GOT3 (cell line): ENCODE results near the gene PCED1A.
A peak's percentile ranks its signal among the peaks of the same experiment; 100 is the strongest.
"Not testable (repeated sequence)": the region's sequence is repeated elsewhere in the genome, so short reads cannot be mapped to it uniquely, and the experiment has no call there.

Source experiments
- DNase-seq: peaks from one replicate; lab custom pipeline; 2025; ENCODE audit warnings: mixed read lengths; lab: John Stamatoyannopoulos, UW

The PCED1A gene

DNA sequence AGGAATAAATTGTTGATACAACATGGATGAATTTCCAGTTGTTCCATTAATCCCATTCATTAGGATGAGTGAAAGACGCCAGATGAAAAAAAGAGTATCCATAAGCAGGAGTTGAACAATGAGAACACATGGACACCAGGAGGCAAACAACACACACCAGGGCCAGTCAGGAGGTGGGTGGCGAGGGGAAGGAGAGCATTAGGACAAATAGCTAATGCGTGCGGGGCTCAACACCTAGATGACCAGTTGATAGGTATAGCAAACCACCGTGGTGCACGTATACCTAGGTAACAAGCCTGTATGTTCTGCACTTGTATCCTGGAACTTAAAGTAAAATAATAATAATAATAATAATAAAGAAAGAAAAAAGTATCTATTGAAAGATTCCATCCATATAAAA, 11.1 kb downstream of the PCED1A start:
- DNase-seq = no peak

DNA sequence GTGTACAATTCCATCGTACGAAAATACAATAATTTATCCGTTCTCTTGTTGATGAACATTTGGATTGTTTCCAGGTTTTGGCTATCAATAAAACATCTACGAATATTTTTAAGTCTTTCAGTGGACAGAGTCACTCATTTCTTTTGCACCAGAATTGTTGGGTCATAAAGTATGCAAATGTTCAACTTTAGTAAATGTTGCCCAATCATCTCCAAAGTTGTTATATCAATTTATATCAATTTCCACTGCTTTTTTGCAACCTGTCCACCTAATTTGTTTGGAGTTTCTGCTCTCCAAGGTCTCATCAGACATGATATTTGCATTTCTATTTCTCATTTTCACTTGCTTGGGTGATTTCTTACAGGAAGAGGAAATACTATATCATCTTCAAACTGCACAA, 13.8 kb downstream of the PCED1A start:
- DNase-seq = no peak

DNA sequence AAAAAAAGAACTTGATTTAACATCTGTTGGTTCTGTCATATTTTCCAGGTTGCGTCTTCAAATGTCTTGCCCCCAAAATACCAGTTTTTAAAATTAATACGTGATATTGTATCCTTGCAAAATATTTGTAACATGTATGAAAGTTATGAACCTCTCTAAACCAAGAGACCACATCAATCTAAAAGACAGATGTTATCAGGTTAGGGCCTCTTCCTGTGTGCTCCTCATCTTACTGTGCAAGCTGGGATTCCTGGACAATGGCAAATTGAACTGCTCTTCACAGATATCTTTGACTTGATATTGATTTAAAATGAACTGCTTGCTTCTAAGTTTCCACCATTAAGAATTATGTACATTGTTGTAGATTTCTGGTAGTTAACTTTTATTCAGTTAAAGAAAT, 14.7 kb downstream of the PCED1A start:
- DNase-seq = no peak

DNA sequence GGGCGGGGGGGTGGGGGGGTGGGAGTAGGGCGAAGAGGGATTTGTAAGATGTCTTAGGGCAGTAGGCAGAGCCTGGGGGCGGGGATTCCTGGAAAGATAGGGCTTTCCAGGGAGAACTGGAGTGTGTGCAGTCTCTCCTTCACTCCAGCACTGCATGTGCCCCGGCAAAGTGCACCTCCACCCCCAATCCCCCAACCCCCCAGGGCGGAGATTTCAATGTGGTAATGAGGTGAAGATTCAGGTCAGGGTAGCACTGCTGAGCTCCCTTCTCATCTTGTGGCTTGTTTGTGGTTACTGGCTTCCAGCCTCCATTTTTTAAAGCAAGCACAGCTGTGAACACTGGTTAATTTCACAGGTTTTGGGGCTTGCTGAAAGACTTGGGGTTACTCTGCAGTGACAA, 18.4 kb downstream of the PCED1A start:
- DNase-seq = no peak

DNA sequence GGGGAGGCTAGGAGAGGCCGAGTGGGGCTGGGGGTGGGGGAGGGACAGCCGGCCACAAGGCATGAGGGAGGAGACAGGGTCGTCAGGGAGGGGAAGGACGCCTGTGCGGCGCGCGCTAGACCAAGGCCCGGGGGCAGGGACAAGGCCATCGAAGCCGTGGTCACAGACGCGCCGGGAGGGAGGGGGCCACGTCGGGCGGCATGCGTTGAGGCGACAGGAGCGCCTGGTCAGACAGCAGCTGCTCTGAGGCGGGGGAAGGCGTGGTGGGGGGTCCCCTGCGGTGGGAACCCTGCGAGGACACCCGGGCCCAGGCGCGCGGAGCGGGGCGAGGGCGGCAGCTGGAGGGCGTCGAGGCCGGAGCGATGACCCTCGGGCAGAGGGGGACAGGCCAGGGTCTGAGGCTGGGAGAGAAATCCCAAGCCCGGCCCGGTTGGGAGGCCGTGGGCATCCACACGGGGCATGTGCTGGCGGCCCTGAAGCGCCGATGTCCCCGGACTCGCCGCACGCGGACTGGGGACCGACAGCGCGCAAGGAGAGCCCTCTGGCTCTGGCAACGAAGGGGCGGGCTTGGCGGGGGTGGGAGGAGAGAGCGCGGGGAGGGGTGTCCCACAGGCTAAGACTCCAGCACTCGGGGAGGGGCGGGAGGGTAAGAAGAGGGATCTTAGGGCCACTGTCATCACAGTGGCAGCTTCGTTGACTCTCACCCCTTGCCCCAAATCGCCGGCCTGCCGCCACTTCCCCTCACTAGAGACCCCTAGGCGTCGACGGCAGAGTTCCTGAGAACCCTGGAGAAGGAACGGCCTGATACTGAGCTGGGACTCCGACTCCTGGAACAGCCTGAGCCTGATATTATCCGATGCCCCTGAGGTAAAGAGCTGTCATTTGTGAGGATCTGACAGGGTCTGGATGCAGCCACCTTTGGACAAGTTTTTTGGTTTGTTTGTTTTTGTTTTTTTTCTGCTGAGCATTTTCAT, 19.3 kb downstream of the PCED1A start:
- no peak for DNase-seq

DNA sequence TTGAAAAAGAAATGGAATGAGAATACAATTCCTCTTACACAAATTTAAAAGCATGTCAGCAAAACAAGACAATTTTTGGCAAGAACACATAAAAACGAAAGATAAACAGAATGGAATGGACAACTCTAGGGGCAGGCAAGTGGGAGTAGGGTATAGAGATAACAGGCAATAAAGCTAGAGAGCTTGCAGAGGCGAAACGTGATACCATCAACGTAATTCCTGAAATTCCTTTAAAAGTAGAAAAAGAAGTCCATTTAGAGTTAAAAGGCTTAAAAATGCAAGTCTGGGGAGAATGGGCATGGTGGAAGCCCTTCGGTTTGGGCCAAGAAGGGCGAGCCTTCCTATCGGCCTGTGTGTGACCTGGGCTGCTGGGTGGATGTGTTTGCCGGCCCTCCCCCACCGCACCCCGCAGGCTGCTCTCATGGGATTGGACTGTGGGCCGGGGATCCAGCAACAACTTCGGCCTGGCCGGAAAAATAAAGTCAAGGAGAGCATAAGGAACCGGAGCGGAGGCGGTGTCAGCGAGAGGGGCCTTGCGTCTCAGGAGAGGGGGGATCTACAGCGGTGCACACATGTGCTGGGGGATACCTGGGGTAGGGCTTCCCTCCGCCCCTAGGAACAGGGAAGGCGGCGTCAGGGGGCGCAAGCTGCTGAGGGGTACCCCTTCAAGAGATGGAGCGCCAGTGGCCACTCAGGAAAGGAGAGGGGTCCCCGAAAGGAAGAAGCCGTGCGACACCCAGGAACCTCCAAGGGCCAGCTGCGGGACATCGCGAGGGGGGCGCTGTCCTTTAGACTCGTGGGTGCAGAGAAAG, 20.2 kb downstream of the PCED1A start:
- no peak for DNase-seq

DNA sequence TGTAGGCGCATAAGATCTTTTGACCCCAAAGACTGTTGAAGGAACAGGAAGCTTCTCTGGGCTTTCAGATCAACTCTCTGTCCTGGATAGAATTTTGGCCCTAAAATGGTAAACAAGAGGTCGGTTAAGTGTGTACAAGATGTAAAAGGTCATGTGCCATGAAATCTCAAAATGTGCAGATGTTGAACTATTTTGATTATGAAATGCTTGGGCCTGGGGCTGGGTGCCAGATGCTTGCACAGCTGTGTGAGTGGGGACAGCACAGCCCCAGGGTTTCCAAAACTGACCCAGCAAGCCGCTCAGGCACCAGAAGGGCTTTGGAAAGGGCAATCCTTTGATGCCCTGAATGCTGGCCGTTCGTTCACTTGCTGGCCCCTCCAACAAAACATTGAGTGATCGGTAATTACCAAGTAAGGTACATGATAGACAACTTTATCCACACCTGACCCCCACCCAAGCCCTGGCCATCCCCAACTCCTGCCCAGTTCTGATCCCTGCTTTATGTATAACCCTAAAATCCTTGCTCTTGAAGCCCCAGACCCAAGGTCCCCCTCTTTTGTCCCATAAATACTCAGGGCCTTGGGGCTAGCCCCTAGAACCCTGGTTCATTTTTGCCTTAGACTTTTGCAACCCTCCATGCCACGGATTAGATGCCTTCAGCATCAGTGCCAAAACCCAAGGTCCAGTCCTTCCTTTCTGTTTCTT, 22.4 kb downstream of the PCED1A start:
- no peak for DNase-seq

DNA sequence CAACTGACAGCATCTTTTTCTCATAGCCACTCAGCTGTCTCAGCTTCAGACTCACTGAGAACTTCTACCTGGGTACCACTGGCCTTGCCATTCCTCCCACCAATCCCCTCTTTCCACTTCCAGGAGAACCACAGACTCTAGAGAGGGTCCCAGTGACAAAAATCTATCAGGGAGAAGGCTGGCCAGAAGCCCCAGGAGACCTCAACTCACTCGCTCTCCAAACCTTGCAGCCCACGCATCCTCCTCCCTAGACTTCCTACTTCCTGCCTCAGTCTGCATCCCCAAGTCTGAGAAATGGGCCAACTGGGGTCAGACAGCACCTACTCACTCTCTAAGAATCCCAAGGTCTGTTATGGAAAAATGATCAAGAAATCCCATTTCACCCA, 23.1 kb downstream of the PCED1A start:
- no peak for DNase-seq

DNA sequence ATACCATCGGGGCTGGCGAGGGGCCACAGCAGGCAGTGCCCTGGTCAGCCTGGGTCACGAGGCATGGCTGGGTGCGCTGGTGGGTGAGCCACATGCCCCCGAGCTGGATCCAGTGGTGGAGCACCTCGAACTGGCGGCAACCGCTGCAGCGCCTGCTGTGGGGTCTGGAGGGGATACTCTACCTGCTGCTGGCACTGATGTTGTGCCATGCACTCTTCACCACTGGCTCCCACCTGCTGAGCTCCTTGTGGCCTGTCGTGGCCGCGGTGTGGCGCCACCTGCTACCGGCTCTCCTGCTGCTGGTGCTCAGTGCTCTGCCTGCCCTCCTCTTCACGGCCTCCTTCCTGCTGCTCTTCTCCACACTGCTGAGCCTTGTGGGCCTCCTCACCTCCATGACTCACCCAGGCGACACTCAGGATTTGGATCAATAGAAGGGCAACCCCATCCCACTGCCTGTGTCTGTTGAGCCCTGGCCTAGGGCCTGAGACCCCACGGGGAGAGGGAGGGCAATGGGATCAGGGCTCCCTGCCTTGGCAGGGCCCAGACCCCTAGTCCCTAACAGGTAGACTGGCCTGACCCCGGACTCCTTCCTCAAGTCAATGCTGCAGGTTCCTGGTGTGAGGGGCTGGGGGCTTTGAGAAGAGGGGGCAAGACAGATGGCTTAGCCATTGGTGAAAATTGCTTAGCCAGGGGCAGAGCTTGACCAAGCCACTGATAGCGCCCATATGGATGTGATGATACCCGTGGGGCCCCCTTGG, 23.7 kb downstream of the PCED1A start:
- no peak for DNase-seq

DNA sequence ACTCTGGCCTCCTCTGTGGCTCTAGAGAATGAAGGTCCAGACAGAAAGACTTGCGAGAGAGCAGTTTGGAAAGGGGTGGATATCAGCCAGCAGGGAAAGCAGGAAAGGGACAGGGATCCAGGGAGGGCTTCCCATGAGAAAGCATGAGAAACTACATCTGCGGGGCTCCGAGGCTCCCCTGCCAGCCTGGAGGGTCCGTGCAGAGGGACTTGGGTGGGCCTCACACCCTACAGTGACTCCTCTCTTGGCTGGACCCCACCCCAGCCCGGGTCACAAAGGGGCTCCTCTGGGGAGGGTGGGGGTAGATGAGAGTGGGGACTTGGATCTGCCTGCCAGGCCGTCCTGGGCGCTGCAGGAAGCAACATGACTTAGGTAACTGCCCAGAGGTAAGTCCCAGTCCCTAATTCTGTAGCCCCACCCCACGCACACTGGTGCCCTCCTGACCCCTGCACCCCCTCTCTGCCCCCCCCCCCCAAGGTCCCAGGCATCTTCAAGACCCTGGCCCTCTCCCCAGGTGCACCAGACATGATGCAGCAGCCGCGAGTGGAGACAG, 24.3 kb downstream of the PCED1A start, which contains the start of gene TMEM239:
Gene TMEM239, plus strand, starts transcription at position 335 of the 553 bp plus-strand sequence. Its CDS starts 191 bp downstream, at position 526.
- DNase-seq = no peak

DNA sequence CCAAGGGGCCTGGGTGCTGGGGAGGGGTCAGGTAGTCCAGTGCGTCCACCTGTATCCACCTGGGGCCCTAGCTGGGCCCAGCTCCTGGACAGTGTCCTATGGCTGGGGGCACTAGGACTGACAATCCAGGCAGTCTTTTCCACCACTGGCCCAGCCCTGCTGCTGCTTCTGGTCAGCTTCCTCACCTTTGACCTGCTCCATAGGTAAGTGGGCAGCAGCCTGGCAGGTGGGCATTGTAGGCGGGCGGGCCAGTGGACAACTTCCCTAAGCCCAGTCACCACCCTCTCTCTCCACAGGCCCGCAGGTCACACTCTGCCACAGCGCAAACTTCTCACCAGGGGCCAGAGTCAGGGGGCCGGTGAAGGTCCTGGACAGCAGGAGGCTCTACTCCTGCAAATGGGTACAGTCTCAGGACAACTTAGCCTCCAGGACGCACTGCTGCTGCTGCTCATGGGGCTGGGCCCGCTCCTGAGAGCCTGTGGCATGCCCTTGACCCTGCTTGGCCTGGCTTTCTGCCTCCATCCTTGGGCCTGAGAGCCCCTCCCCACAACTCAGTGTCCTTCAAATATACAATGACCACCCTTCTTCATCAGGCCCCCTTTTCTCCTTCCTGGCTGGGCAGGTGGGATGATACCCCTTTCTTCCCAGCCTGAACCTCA, 25.1 kb downstream of the PCED1A start:
- no peak for DNase-seq

DNA sequence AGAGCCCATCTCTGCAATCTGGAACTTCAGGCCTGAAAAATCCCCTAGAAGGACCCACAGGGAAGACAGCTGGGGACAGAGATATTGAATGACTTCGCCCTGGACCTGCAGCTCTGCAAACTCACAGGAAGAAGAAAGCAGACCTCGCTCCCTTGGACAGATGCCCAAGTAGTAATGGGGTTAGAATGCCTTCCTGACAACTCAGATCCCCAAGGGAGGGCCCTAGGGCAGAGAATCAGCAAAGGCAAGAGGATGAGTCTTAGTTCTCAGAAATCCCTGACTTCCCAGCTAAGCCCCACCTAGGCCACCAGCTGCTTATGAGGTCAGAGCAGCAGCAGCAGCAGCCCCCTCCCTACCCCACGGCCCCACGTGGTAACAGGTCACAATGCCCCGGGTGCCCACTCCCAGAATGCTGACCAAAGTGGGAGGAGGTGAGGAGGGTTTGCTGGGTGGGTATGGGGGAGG, 25.8 kb downstream of the PCED1A start, which contains the start of gene C20orf141:
Gene C20orf141, plus strand, starts transcription at position 401 of the 465 bp plus-strand sequence. CDS start 198 bp downstream, outside the sequence.
- peak; percentile 86 for DNase-seq

DNA sequence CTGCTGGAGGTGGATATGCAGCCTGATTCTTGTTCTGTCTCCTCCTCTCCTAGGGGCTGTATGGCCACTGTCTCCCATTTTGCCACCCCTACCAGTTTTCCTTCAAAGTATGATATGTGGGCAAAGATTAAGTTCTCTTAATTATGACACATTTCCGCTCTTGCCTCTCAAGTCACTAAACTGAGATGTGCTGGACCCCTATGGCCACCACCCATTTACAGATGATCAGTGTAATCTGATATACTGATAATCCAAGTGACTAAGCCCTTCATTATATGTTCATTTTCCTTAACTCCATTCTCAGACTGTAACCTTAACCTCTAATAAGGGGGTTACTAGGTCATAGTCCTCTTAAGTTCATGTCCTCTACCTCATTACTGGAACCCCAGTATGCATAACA, 26.4 kb downstream of the PCED1A start:
- DNase-seq = no peak

DNA sequence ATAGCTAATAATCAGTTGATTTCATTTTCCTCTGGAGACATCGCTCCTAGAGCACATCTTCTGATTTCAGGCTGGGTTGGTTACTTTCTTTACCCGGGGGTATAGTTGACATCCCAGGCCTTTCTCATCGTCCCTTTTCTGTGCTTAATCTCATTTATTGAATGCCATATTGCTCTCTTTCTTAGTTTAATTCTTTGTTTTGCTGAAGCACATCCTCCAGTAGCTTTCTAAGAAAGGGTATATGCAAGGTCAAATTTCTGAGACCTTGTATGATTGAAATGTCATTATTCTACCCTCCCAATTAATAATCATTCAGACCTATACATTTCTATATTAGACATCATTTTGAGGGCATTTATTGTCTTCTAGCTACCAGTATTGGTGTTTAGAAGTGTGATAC, 28.3 kb downstream of the PCED1A start:
- no peak for DNase-seq

DNA sequence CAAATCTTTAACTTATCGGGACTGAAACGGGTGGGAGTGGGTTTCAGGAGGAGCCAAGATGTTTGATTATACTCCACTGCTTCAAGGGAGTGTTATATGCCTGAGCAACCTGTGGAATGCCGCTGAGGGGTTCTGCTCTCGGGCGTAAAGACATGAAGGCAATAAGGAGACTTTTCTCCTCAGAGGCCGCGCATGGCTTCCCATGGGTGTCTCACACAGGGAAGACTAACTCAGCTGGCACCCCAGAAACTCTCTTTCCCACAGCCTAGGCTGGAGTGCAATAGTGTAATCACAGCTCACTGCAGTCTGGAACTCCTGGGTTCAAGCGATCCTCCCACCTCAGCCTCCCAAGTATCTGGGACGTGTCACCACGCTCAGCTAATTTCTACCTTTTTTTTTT, 30.8 kb downstream of the PCED1A start:
- no peak for DNase-seq

DNA sequence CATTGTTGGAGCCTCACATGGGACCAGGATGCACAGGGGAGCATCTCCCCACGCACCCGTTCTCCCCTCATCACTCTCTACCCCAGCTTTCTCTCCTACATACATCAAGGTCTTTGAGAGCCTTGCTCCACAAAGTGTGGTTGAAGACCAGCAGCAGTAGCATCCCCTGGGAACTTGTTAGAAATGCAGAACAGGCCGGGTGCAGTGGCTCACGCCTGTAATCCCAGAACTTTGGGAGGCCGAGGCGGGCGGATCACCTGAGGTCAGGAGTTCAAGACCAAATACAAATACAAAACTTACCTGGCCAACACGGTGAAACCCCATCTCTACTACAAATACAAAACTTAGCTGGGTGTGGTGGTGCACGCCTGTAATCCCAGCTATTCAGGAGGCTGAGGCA, 32.5 kb downstream of the PCED1A start:
- DNase-seq = not testable (repeated sequence)

DNA sequence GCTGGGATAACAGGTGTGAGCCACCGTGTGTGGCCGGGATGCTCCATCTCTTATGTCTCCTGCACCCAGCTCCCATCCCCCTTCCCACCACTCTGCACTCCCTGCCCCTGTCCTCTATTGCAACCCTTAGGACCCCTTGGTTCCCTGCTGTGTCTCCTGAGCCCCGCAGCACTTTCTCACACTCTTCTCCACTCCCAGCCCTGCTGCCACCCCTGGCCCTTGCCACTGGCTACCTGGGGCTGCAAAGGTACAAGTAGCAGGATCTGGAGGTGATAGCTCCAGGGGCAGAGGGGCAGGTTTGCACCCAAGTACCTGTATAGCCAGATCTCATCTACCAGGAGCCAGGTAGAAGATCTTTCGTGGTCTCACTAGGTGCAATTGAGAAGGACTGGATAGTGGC, 33.4 kb downstream of the PCED1A start:
- no peak for DNase-seq

DNA sequence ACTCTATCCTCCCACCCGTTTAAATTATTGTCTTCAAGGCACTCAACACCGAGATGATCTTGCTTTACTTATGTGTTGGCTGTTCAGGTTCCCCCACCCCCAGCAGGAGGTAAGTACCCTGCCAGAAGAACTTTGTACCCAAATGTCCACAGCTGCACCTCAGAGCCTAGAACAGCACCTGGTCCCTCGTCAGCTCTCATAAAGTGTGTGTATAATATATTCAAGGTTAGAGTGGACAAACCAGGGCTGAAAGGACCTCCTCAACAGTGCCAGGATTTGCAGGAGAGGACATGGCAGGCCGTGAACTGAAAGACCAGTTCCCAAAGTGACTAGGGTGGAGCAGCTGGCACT, 34.1 kb downstream of the PCED1A start:
- no peak for DNase-seq

DNA sequence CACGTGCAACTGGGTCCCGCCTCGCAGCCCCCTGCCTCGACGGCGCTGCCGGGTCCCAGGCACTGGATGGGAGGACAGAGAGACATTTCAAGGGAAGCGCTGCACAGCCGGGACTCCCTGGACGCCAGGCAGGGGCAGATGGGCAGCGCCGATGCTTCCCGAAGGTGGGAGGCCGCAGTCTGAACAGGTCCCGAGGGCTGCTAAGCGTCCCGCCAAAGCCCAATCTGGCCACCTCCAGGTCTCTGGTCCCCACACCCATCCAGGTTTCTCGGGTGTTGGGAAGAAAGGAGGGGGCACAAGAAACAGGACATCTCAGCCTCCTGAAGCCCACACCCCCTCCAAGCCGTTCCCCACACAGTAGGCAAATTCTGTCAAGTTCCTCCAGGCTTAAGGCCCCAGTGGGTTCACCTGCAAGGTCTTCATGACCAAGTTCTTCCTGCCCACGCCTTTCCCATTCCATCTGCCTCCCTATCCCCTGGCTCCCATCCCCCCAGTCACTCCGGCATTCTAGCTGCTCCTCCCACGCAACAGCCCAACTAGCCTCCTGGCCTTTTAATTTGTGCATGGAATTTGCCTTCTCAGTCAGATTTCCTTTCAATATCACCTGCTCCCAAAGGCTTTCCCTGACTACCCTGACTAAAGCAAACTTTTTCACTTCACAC, 34.6 kb downstream of the PCED1A start:
- no peak for DNase-seq
